ENCODE measurements around the gene HHAT.

The HHAT gene

GRCh38 chr1:210700083-210700482, 371.4 kb downstream of the HHAT start:
- H3K4me3 ChIP-seq (ENCODE audit: low read depth, low read length, poor library complexity, severe bottlenecking) = no peak overlapping the region
- no peaks in the 10 kb centered on the region for H3K9me2 ChIP-seq (ENCODE audit: low read depth, low read length)
- no peak overlapping the region for H3K4me2 ChIP-seq (ENCODE audit: low read length)
- no peak overlapping the region for H2AFZ ChIP-seq (ENCODE audit: low read length)
- H3K36me3 ChIP-seq (ENCODE audit: insufficient read depth, low read length) = no peaks in the 10 kb centered on the region
- no peak for TF ChIP-seq CTCF (IDR thresholded peaks at IDR 0.05; ENCODE audit: low read length)
- TF ChIP-seq EZH2 (IDR thresholded peaks at IDR 0.05; ENCODE audit: borderline replicate concordance, low read length) = no peak
- H4K20me1 ChIP-seq (ENCODE audit: insufficient read depth, low read length) = no peaks in the 10 kb centered on the region
- no peaks in the 10 kb centered on the region for H3K27me3 ChIP-seq (ENCODE audit: insufficient read depth, low read length)
- no peaks in the 10 kb centered on the region for H3K79me2 ChIP-seq (ENCODE audit: insufficient read depth, low read length)
- no peaks in the 10 kb centered on the region for H3K9me3 ChIP-seq (ENCODE audit: low read length)
- no peak overlapping the region for H3K27ac ChIP-seq (ENCODE audit: low read depth, low read length, poor library complexity, severe bottlenecking)
- H3K9ac ChIP-seq (ENCODE audit: low read length) = no peak overlapping the region
- no peaks in the 10 kb centered on the region for H3K4me1 ChIP-seq (ENCODE audit: insufficient read depth, low read length, severe bottlenecking)
- H3F3A ChIP-seq (ENCODE audit: insufficient read depth, low read length) = no peaks in the 10 kb centered on the region

GRCh38 chr1:210700511-210700910, 371.8 kb downstream of the HHAT start:
- H3K9me2 ChIP-seq (ENCODE audit: low read depth, low read length) = no peaks in the 10 kb centered on the region

GRCh38 chr1:210702506-210702905, 373.8 kb downstream of the HHAT start:
- H3K9me3 ChIP-seq (ENCODE audit: low read length) = no peaks in the 10 kb centered on the region
- no peak for TF ChIP-seq EZH2 (IDR thresholded peaks at IDR 0.05; ENCODE audit: borderline replicate concordance, low read length)
- TF ChIP-seq CTCF (IDR thresholded peaks at IDR 0.05; ENCODE audit: low read length) = no peak
- H3K36me3 ChIP-seq (ENCODE audit: insufficient read depth, low read length) = no peaks in the 10 kb centered on the region
- no peak overlapping the region for H2AFZ ChIP-seq (ENCODE audit: low read length)
- no peaks in the 10 kb centered on the region for H3K79me2 ChIP-seq (ENCODE audit: insufficient read depth, low read length)
- no peaks in the 10 kb centered on the region for H3K27me3 ChIP-seq (ENCODE audit: insufficient read depth, low read length)
- no peaks in the 10 kb centered on the region for H3F3A ChIP-seq (ENCODE audit: insufficient read depth, low read length)
- no peaks in the 10 kb centered on the region for H3K4me1 ChIP-seq (ENCODE audit: insufficient read depth, low read length, severe bottlenecking)
- no peaks in the 10 kb centered on the region for H4K20me1 ChIP-seq (ENCODE audit: insufficient read depth, low read length)
- H3K9me2 ChIP-seq (ENCODE audit: low read depth, low read length) = no peaks in the 10 kb centered on the region
- no peak overlapping the region for H3K9ac ChIP-seq (ENCODE audit: low read length)
- H3K27ac ChIP-seq (ENCODE audit: low read depth, low read length, poor library complexity, severe bottlenecking) = no peak overlapping the region
- no peak overlapping the region for H3K4me2 ChIP-seq (ENCODE audit: low read length)
- no peak overlapping the region for H3K4me3 ChIP-seq (ENCODE audit: low read depth, low read length, poor library complexity, severe bottlenecking)

More at GRCh38 chr1:210700511-210700910, 371.8 kb downstream of the HHAT start:
- no peak for TF ChIP-seq EZH2 (IDR thresholded peaks at IDR 0.05; ENCODE audit: borderline replicate concordance, low read length)
- TF ChIP-seq CTCF (IDR thresholded peaks at IDR 0.05; ENCODE audit: low read length) = no peak
- H3K79me2 ChIP-seq (ENCODE audit: insufficient read depth, low read length) = no peaks in the 10 kb centered on the region
- no peaks in the 10 kb centered on the region for H3K9me3 ChIP-seq (ENCODE audit: low read length)
- H3K4me1 ChIP-seq (ENCODE audit: insufficient read depth, low read length, severe bottlenecking) = no peaks in the 10 kb centered on the region
- H3F3A ChIP-seq (ENCODE audit: insufficient read depth, low read length) = no peaks in the 10 kb centered on the region
- H3K27ac ChIP-seq (ENCODE audit: low read depth, low read length, poor library complexity, severe bottlenecking) = no peak overlapping the region
- H3K4me3 ChIP-seq (ENCODE audit: low read depth, low read length, poor library complexity, severe bottlenecking) = no peak overlapping the region
- no peak overlapping the region for H3K9ac ChIP-seq (ENCODE audit: low read length)
- no peak overlapping the region for H2AFZ ChIP-seq (ENCODE audit: low read length)
- no peaks in the 10 kb centered on the region for H4K20me1 ChIP-seq (ENCODE audit: insufficient read depth, low read length)
- no peaks in the 10 kb centered on the region for H3K27me3 ChIP-seq (ENCODE audit: insufficient read depth, low read length)
- no peaks in the 10 kb centered on the region for H3K36me3 ChIP-seq (ENCODE audit: insufficient read depth, low read length)
- H3K4me2 ChIP-seq (ENCODE audit: low read length) = no peak overlapping the region

Data from OCI-LY1 (cell line).